22Rv1 (cell line): ENCODE results near the gene SLC25A28.

ENCODE experiments used
- CTCF ChIP-seq: fragments of 450-650 bp; IDR thresholded peaks from 2 replicates; pipeline ENCODE4 v1.5.1; 2017; ENCODE audit warnings: mild to moderate bottlenecking
- ZFX ChIP-seq: fragments of 450-650 bp; IDR thresholded peaks from 2 replicates; pipeline ENCODE4 v1.6.1; 2017; ENCODE audit warnings: antibody characterized with exemption, borderline replicate concordance

- no peak for TF ChIP-seq CTCF
- no peak for TF ChIP-seq ZFX
Observed at GRCh38 chr10:99628923-99629624, 8.8 kb upstream of the SLC25A28 start.
